Right lung (tissue), 5 donors: ENCODE results near the gene ETHE1. TPM values are rescaled to one million over a fixed set of nuclear protein-coding genes. Genes with fewer than 3 reads are reported as not detected.

Source experiments
- DNase-seq, 2 donors: peaks; one replicate each; pipeline ENCODE4 v3.0.0-alpha.2; 2013
- polyA plus RNA-seq, 5 donors: library from polyadenylated mRNA; unstranded; fragments of 120-200 nt; gene quantifications; one replicate each; pipeline versions ENCODE4 v1.2.1 to v1.2.3, GENCODE V29; 2013; ENCODE audit warnings: inconsistent platforms in 1 of 5, low replicate concordance in 1 of 5; ENCODE audit not compliant: insufficient read length in 5 of 5, insufficient read depth in 1 of 5

The ETHE1 gene
- polyA plus RNA-seq, 5 donors, result 18.2 to 24.1 (median 20.5) TPM

GRCh38 chr19:43467276-43467675 lies 59.7 kb downstream of the ETHE1 start:
- no peak for DNase-seq

- no peak for DNase-seq
Measured at GRCh38 chr19:43466793-43467192, 60.2 kb downstream of the ETHE1 start.

GRCh38 chr19:43465468-43466120 lies 61.4 kb downstream of the ETHE1 start, which contains the start of gene LYPD3:
LYPD3 (minus strand) TSS chr19:43465608; CDS start chr19:43465571, 37 bp downstream.
- no peak for DNase-seq

GRCh38 chr19:43464134-43464775 lies 62.7 kb downstream of the ETHE1 start:
- DNase-seq, result no peak

DNA sequence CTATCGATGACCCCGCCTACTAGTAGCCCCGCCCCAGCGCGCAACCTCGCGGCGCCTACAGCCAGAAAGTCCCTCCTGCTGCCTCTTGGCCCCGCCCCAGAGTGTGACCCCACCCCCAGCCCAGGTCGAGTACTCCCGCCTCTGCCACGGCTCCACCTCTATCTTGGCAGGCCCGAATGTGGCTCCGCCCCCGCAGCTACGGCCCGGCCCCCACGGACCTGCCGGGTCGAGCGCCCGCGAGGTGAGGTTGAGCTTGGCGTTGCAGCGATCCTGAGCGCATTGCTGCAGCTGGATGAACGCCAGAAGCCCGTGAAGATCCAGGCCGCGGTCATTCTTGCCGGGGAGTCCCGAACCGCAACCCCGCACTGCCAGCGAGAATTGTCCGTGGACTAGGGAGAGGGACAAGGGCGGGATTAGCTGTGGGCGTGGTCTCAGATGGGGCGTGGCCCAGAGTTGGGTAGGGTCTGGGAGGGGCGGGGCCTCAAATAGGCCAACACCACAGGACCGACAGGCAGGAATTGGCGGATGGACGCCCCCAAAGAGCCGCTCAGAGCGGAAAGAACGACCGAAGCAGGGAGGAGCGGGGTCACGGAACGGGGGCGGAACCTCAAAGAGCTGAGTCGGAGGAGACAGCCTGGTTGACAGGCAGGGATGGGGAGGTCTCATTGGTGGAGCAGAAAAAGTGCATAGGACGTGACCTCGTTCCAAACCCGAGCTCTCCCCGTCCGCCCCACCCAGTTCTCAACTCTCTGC lies 63.4 kb downstream of the ETHE1 start:
- peak; percentile 88 to 89 for DNase-seq

DNA sequence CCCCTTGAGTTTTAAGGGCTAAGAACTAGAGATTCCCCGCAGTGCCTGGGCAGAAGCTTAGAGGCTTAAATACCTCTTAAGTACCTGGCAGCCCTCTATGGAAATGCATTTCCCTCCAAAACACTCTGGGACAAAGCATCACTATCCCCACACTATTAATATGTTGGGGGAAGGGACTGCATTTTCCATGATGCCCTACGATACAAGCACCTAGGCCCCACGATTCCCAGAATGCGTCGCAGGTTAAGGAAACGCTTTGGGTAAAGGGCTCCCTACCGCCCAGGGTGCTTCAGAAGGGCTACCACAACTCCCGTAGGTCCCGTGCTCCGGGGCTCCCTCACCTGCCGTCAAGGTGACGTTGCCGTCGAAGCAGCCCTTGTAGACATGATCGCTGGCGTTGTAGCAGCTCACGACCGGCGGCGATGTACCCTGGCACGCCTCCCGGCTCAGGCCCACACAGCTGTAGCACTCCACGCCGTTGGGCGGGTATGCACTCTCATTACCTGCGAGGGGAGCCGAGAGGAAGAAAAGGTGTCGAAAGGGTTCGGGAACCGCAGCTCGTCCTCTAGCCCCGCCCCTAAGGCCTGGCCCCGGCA lies 64.1 kb downstream of the ETHE1 start:
- DNase-seq, result no peak

DNA sequence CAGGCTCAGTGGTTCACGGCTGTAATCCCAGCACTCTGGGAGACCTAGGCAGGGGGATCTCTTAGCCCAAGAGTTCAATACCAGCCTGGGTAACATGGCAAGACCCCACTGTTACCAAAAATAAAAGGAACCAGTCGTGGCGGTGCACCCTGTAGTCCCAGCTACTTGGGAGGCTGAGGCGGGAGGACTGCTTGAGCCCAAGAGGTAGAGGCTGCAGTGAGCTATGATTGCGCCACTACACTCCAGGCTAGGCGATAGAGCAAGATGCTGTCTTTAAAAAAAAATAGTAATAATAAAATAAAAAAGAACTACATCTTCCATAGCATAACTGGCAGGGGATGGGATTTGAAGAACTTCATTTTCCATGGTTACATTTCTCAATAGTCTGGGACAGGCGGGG lies 64.6 kb downstream of the ETHE1 start:
- no peak for DNase-seq

DNA sequence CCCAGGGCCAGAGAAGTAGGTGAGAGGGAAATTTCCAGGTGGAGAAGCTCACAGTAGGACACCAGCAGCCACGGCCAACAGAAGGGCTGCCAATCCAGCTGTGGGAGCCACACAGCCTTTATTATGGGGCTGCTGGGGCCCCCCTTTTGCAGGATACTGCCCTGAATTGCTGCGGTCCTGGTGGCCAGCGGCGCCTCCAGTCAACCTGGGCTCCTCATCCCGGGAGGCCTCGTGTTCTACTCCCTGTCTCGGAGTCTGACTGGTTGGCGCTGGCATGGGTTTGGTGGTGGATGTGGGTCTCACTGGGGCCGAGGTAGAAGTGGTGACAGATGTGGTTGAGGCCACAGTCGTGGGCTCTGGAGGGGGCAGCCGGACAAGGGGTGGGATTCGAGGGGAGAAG lies 65.7 kb downstream of the ETHE1 start:
- DNase-seq, result no peak

GRCh38 chr19:43460362-43461016 lies 66.5 kb downstream of the ETHE1 start:
- no peak for DNase-seq

GRCh38 chr19:43457809-43458208 lies 69.2 kb downstream of the ETHE1 start:
- no peak for DNase-seq

Other genes starting within 250 kb of the ETHE1 start
- gene CD177, start 173.5 kb downstream of the ETHE1 start, polyA plus RNA-seq, result under 1 TPM; 0.21 to 0.72 (median 0.41) TPM
- under 1 TPM in 1 of 5 donors, not detected in 4; 0.09 TPM for gene TEX101, start 112.3 kb downstream of the ETHE1 start, polyA plus RNA-seq
- 1 to 10 TPM; 1.1 to 2.2 (median 1.4) TPM for gene LYPD3, start 61.6 kb downstream of the ETHE1 start, polyA plus RNA-seq
- 10 to 100 TPM in 3 of 5 donors, 1 to 10 TPM in 2; 7.3 to 13.7 (median 11.5) TPM for gene PHLDB3, start 22.5 kb downstream of the ETHE1 start, polyA plus RNA-seq
- gene ZNF575, start 6.0 kb upstream of the ETHE1 start, polyA plus RNA-seq, result 1 to 10 TPM; 1.3 to 3.8 (median 2.1) TPM
- gene XRCC1, start 48.3 kb upstream of the ETHE1 start, polyA plus RNA-seq, result 10 to 100 TPM; 50.7 to 61.1 (median 54.6) TPM
- 10 to 100 TPM; 17.1 to 20.5 (median 18.2) TPM for gene PINLYP, start 48.6 kb upstream of the ETHE1 start, polyA plus RNA-seq
- 10 to 100 TPM; 14.6 to 19.0 (median 16.1) TPM for gene IRGQ, start 68.9 kb upstream of the ETHE1 start, polyA plus RNA-seq
- 10 to 100 TPM in 3 of 5 donors, 1 to 10 TPM in 2; 10.0 to 14.4 (median 10.6) TPM for gene ZNF576, start 69.4 kb upstream of the ETHE1 start, polyA plus RNA-seq
- gene SRRM5, start 84.9 kb upstream of the ETHE1 start, polyA plus RNA-seq, result 1 to 10 TPM; 1.6 to 3.0 (median 1.7) TPM
- 100 to 1,000 TPM in 1 of 5 donors, 10 to 100 TPM in 4; 72.1 to 136 (median 77.7) TPM for gene ZNF428, start 92.4 kb upstream of the ETHE1 start, polyA plus RNA-seq
- gene CADM4, start 112.6 kb upstream of the ETHE1 start, polyA plus RNA-seq, result 10 to 100 TPM; 17.5 to 25.8 (median 19.2) TPM
- 10 to 100 TPM; 13.4 to 19.9 (median 17.2) TPM for gene PLAUR, start 143.0 kb upstream of the ETHE1 start, polyA plus RNA-seq
- not detected for gene IRGC, start 188.9 kb upstream of the ETHE1 start, polyA plus RNA-seq
- gene SMG9, start 227.8 kb upstream of the ETHE1 start, polyA plus RNA-seq, result 10 to 100 TPM; 49.8 to 70.9 (median 54.0) TPM